GM23338 (cell line): ENCODE measurements around the gene TBC1D5. TPM values are rescaled to one million over a fixed set of nuclear protein-coding genes. Genes with fewer than 3 reads are reported as not detected.

ENCODE experiments used
- CTCF ChIP-seq, 2 experiments: fragments of 200-600 bp in 1 of 2; sonication (generic) in 1 of 2; conservative IDR thresholded peaks; 2 replicates each; pipeline versions ENCODE4 v1.5.1 to v1.6.1; 2016 to 2017; ENCODE audit warnings: antibody characterized with exemption in 2 of 2, low read depth in 2 of 2, mild to moderate bottlenecking in 2 of 2, moderate library complexity in 1 of 2
- NANOG ChIP-seq: IDR thresholded peaks from 2 replicates; pipeline ENCODE4 v1.6.1; 2016; ENCODE audit warnings: antibody characterized with exemption, borderline replicate concordance
- ZNF462 ChIP-seq: fragments of 250-450 bp; sonication (Bioruptor Pico); IDR thresholded peaks from 2 replicates; pipeline ENCODE4 v1.5.0; 2020; ENCODE audit warnings: mild to moderate bottlenecking, moderate library complexity
- polyA plus RNA-seq: library from polyadenylated mRNA; unstranded; fragments of >200 nt; fragmentation: Nextera tagmentation; extraction: Ambion mirVana; gene quantifications from 2 replicates; pipeline ENCODE4 v1.2.1, GENCODE V29; 2016
- total RNA-seq: library from RNA; depleted of rRNA; stranded (reverse); fragments of >200 nt; shearing (Covaris generic); gene quantifications from 2 replicates; pipeline ENCODE4 v1.2.3, GENCODE V29; 2014
- TF ChIP-seq, protein P1 (sequence below): IDR thresholded peaks from one replicate; pipeline ENCODE4 v1.6.1; 2018; ENCODE audit warnings: antibody characterized with exemption; ENCODE audit not compliant: unreplicated experiment

Gene TBC1D5
- total and polyA plus RNA-seq, 2 experiments from 2014 or later: 21.8 to 48.1 TPM

DNA sequence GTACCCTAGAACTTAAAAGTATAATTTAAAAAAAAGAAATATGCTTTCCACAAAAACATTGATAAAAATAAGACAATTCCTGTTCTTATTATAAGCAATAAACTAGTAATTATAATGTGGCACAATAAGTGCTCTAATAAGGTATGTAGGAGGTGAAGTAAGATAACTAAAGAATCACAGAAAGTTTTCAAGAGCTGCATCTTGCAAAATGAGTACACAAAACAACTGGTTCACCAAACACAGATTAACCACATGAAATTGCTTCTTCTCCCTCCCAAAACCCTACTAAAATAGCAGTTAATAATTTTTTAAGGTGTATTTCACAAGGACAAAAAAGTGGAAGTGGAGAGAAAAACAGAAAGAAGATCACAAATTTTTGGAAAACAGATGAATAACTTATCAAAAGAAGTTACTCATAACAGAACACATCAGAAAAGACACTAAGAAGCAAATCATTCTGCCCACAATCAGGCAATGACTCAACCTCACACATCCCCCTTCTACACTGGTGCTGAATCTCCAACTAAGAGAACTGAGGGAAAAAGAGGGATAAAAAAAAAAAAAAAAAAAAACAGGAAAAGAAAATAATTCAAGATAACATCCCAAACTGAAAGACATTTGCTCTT is 64.2 kb downstream of the TBC1D5 start (continued):
- TF ChIP-seq ZNF462 (CRISPR knock-in tag): no peak
- TF ChIP-seq CTCF (conservative IDR thresholded peaks at IDR 0.05; ENCODE audit: low read depth in 2 of 2): no peak
- TF ChIP-seq, protein P1, sequence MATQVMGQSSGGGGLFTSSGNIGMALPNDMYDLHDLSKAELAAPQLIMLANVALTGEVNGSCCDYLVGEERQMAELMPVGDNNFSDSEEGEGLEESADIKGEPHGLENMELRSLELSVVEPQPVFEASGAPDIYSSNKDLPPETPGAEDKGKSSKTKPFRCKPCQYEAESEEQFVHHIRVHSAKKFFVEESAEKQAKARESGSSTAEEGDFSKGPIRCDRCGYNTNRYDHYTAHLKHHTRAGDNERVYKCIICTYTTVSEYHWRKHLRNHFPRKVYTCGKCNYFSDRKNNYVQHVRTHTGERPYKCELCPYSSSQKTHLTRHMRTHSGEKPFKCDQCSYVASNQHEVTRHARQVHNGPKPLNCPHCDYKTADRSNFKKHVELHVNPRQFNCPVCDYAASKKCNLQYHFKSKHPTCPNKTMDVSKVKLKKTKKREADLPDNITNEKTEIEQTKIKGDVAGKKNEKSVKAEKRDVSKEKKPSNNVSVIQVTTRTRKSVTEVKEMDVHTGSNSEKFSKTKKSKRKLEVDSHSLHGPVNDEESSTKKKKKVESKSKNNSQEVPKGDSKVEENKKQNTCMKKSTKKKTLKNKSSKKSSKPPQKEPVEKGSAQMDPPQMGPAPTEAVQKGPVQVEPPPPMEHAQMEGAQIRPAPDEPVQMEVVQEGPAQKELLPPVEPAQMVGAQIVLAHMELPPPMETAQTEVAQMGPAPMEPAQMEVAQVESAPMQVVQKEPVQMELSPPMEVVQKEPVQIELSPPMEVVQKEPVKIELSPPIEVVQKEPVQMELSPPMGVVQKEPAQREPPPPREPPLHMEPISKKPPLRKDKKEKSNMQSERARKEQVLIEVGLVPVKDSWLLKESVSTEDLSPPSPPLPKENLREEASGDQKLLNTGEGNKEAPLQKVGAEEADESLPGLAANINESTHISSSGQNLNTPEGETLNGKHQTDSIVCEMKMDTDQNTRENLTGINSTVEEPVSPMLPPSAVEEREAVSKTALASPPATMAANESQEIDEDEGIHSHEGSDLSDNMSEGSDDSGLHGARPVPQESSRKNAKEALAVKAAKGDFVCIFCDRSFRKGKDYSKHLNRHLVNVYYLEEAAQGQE: no peak
- TF ChIP-seq NANOG: no peak
